ENCODE measurements around the gene ARHGEF19.
A peak's percentile ranks its signal among the peaks of the same experiment; 100 is the strongest.
"Not testable (repeated sequence)": the region's sequence is repeated elsewhere in the genome, so short reads cannot be mapped to it uniquely, and the experiment has no call there.

ARHGEF19 gene

DNA sequence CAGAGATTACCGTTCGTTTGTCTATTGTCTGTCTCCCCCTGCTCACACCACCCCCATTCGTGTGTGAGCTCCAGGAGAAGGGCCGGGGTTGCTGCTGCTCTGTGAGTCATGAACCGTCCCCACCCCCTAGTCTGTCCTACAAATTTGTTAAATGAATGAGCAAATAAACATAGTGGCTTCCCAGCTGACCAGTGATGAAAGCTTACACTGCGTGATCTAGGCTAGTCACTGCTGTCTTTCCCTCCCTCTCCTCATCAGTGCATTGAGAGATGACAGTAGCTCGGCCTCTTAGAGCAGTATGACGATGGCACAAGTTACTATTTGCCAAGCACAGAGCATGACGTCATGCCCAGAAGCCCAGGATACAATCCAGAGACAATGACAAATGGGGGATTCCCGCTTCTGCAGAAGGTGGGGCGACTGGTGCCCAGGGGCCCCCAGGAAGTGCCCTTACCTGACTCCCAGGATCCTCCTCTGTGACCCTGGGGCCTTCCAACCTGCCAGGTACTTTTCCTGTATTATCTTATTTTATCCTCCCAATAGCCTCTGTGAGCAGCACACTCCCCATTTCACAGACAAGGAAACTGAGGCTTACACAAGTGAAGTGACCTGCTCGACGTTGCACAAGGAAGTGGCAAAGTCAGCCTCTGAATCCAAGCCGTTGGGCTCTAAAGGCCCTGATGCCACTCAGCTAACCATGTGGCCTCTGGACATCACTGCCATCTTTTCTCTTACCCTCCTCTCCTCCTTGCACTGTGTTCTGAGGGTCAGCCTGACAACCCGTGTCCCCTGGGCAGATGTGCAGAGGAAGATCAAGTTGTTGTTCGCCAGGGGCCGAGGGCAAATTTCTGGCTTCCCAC, 48.0 kb downstream of the ARHGEF19 start:
- DNase-seq (ENCODE audit: low read depth), result peak; percentile 95

DNA sequence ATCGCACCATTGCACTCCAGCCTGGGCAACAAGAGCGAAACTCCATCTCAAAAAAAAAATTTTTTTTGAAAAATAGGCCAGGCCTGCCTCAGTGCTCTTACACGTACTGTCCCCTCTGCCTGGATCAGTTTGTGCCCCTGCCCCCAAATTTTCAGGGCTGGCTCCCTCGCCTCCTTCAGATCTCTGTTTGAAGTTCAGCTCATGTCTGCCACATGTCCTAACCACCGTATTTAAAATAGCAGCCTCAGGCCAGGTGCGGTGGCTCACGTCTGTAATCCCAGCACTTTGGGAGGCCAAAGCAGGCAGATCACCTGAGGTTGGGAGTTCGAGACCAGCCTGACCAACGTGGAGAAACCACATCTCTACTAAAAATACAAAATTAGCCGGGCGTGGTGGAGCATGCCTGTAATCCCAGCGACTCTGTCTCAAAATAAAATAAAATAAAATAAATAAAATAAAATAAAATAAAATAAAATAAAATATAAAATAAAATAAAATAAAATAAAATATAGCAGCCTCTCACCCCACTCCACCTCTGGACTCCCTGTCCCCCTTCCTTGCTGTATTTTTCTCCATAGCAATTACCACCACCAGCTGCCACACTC, 48.7 kb downstream of the ARHGEF19 start:
- DNase-seq (ENCODE audit: low read depth), result not testable (repeated sequence)

DNA sequence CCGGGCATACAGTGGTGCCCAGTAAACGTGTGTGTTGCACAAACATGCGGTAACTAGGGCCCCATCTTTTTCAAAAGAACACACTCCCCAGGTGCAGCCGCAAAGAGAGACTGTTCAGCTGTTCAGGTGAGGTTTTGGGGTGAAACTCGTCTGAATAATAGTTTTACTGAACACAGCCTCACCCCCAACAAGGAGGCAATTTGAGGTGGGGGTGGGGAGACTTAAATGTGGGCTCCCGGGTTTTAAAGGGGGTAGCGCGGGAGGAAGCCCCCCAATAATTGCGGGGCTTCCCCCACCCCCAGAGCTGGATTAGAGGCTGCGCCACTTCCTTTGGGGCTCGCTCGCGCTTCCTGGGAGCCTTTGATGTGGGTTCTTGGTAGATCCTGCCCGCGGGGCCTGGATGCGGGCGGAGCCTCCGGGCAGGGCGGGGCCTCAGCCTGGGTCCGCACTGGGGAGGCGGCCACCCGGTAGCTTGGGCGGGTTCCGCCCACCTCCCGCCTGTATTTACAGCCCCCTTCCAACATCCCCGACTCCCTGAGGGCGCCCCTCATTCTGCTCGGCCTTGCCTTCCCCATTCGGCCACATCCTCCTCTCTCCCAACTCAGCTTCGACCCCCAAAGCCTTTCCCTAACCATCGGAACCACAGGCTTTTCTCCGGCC, 50.2 kb downstream of the ARHGEF19 start:
- DNase-seq (ENCODE audit: low read depth), result no peak

DNA sequence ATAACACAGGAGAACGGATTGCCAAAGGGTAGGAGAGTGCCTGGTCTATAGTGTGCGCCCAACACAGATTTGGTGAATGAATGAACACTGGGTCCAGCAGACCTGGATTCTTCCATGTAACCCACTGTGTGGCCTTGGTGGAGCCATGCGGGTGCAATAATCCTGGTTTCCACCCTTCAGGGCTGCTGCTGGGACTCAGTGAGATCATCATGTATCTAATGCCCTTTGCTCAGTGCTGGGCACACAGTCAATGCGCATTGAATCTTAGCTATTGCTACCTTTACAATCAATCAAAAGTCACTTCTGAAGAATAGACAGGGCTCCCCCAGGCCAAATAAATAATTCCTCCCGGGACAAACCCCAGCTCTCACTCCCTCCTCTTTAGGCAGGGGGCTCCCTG, 50.7 kb downstream of the ARHGEF19 start:
- DNase-seq (ENCODE audit: low read depth), result no peak

DNA sequence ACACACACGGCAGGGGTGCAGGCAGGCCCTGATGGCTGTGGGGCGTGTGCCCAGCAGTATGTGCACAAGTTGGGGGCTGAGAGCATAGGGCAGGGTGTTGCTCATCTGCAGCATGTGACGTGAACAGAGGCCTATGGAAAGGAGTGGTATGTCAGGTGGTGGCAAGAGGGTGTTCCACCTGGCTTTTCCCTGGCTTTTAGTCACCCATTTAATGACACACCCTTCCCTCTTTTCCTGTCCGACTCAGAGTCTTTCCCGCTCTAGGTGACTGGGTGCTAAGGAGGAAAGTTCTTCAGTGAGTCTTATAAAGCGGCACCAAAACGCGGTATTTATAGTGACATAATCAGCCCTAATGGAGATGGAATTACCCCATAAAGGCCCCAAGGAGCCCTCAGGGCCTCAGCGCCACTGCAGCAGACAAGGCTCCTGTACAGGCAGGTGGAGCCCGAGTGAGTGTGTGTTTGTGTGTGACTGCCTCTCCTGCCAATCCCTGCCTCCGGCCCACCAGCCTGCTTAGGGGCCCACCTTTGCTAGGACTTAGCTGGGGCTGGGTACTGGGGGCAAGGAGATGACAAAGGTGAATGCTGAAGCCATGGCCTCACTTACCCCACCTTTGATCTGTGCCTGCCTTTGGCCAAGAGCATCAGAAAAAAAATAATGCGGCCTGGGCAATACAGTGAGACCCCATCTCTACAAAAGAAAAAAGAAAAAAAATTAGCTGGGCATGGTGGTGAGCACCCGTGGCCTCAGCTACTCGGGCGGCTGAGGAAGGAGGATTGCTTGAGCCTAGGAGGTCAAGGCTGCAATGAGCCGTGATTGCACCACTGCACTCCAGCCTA, 53.2 kb downstream of the ARHGEF19 start:
- no peak for DNase-seq (ENCODE audit: low read depth)

DNA sequence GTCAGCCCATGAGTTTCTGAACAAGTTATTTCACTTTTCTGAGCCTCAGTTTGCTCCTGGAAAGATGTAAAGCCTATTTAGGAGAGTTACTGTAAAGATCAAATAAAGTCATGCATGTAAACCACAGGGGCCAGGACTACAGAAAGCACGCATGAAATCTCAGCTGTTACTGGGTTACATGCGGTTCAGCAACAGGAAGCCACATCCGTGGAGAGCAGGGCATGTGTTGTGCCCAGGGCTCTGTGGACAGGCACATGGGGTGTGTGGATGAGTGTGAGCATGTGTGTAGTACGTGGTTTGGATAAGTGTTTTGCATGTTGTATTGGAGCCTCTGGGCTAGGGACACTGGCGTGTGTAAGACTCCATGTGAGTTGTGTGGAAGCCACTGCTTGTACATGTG, 54.4 kb downstream of the ARHGEF19 start:
- no peak for DNase-seq (ENCODE audit: low read depth)

DNA sequence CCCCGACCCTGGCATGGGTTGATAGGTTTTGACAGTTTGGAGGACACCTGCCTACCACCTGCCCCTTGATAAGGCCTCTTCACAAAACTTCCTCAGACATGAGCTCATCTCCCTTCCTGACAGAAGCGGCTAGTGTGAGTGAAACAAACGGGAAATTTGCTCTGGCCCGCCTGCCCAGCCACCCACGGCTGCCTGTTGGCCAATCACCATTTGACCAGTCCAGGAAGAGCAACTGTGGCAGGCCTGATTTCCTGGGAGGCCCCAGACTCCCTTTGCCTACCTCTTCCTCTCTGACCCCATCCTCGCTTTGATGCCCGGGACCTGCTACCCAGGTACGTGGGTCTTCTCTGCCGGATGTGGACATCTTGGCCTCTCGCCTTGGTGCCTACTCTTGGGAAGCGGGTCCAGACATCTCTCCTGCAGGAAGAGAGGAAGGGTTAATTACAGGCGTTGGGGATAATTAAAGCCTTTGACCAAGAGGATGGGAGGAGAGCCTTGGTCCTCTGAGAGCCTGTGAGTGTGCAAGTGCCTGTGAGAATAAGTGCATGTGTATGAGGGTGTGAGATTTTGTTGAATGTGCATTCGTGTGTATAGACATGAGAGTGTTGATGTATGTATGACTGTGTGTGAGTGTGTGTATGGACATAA, 55.5 kb downstream of the ARHGEF19 start:
- DNase-seq (ENCODE audit: low read depth), result no peak

DNA sequence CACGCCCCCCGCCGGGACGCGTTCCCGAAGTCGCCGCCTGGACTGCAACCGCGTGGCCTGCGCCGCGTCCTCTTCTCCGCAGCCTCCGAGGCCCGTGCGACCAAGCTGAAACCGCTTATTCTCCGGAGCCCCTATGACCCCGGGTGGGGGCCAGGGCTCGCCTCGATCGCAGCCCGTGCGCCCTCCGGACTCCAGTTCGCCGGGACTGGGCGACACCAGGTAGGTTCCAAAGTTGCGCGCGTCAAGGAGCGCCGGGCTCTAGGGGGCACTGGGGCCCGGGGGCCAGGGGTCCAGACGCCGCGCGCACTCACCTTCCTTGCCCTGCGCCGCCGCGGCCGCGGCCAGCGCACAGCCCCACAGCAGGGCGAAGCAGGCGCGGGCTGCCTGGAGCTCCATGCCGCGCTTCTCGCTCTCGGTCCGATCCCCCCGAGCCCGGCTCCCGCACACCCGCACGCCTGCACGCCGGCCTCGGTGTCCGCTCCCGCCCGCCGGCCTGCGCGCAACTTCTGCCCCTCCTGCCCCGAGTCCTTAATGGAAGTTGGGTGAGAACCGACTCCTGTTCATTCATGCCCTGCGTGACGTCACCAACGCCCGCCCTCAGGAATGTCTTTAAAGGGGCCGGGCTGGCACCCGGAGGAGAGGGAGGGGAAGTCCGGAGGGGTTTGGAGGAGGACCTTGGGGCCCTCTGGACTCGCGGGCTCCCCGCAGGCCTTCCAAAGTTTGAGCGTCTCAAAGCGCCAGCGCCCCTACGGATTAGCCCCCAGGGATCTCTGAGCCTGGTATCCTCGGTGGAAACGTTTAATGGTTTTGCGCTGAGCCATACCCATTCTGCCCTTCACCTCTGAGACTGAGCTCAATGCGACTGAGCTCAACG, 56.7 kb downstream of the ARHGEF19 start, which contains the start of gene EPHA2:
Gene EPHA2 (minus strand): TSS at position 533 of the 874 bp plus-strand sequence. CDS start 137 bp downstream, at position 396.
- no peak for DNase-seq (ENCODE audit: low read depth)

DNA sequence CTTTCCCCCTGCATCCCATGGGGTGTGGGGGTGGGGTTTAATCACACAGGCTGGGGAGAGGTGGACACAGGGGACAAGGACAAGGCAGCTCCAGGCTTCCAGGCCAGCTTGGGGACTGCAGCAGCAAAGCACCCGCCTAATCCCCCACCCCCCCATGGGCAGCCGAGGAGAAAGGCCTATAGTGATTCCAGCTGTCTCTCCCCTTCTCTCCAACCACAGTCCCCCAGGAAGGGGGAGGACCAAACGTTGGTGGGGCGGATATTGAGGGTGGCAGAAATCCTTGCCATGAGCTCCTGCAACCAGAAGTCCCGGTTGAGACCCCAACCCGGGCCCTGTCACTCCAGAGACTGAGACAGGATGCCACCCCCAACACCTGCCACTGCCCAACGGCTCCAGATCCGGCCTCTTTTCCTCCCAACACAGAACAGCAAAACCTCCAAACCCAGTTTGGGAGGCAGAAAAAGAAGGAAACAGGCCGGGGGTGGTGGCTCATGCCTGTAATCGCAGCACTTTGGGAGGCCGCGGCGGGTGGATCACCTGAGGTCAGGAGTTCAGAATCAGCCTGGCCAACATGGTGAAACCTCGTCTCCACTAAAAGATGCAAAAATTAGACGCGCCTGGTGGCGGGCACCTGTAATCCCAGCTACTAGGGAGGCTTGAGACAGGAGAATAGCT, 58.3 kb downstream of the ARHGEF19 start:
- DNase-seq (ENCODE audit: low read depth), result no peak

DNA sequence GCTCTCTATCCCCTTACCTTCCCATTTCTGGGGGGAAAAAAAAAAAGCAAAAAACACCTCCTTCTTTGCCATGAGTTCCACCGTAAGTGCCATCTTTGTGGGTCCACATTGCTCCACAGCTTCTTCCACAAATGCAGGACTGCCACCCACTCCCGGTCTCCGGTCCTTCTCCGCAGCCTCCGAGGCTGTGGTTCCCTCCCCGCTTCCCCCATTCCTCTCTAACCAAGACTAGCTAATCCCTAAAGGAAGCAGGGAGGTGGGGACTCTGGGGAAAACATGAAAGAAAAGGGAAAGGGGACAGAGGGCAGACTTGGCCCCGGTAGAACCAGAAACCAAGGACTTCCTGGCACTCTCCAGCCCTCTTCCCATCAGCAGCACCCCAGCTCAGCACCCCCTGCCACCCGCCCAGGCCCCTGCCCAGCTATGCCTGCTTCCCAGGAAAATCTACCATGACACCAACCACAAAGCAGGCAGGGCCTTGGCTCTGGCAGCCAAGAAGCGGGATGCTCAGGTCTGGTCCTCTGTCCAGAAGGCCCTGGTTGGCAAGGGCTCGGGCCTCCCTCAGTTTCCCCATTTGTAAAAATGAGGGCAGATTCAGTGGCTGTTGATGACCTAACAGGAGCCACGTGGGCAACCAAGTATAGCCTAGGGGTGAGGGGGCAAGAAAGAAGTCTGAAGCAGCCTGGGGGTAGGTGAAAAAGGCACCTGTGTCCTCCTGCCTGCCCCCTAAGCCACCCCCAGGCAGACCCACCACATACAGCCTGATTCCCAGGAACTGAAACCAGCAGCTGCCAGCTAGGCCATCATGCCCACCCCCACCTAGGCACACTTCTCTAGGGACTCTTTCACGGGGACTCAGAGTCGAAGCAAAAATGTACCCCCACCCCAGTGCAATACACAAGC, 59.1 kb downstream of the ARHGEF19 start:
- no peak for DNase-seq (ENCODE audit: low read depth)

DNA sequence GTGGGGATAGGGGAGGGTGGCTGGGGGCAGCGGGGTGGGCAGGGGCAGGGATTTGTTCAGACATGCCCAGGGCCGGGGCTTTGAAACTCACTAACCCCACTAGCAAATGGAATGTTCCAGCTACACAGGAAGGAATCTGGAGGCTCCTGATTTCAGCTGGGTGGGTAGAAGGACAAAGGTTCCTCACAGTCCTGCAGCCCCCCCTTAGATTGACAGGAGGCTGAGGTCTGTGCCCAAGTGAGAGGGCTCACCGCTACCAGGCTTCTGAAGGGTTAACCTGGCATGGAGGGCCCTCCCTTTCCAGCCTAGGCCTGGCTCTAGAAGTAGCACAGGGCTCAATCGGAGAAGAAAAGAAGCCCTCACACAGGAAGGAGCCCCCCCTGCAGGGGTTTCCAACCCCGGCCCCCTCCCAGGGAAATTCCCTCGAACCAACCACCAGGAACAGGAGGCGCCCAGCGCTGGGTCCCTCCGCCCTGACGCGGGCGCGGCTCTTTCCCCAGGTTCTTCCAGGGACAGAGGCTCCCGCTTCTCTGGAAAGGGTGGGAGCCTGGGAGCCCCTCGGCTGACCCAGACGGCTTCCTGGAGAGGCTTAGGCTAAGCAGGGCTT, 59.9 kb downstream of the ARHGEF19 start:
- DNase-seq (ENCODE audit: low read depth), result no peak

DNA sequence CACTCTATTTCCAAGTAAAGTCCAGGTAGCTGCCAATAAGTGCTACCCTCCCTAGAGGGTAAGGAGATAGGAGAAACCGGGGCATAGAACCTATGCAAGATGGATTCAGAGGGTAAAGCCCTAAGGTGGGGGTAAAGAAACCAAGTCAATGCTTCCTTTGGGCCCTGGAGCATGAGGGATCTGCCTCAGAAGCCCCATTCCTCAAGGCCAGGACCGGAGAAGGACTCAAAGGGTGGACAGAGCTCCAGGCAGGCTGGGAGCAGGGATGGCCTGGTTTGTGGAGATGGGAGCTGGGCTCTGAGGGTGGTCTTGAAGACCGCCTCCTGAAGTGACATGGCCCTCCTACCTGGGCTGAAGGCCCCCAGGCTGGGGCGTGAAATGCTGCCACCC, 60.5 kb downstream of the ARHGEF19 start:
- no peak for DNase-seq (ENCODE audit: low read depth)

DNA sequence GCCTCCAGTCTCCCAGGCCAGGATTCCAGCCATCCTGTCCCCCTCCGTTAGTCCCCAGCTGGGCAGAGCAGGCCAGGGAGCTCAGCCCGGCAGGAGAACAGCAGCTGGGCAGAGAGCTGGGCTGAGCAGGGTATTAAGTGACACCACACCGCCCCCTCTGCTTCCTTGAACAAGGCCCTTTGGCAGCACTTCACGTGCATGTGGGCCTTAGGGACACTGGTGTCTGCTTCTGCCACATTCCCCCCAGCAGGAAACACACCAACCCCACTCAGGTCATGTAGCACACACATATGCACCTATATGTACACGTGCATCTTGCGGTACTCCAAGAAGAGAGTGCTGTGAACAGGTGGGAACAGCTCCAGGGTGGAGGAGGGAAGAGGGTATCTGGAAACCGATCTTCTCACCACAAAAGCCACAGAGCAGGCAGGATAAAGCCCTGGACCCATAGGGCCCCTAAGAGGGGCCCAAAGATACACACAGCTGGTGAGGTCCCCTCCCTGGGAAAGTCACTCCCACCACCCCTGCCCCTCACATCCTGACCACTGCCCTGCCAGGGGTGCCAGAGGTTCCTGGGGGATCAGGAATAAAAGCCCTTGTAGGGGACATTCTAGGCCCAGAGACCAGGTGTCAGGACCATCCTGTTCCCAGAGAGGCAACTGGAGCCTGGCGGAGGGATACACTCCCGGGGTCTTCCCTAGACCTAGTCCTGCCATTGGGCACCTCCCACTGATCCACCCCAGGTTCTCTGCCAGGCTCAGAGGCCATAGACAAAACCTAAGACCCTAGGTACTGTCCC, 61.1 kb downstream of the ARHGEF19 start:
- DNase-seq (ENCODE audit: low read depth), result no peak

DNA sequence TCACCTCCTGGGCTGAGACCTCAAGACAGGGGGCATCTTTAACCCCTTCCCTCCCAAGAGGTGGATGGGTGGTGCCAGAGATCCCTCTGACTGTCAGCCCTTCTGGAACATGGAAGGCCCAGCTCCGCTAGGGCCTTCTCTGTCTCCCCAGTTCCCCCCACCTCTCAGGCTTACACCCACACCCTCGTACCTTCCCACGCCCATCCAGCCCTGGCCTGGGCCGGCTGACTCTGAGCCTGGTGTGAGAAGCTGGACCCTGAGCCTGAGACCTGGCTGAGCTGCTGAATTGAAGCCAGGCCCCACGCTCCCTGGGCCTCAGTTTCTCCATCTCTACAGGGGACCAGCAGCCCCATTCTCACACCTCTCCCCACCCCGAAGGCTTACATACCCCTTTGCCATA, 61.9 kb downstream of the ARHGEF19 start:
- no peak for DNase-seq (ENCODE audit: low read depth)

DNA sequence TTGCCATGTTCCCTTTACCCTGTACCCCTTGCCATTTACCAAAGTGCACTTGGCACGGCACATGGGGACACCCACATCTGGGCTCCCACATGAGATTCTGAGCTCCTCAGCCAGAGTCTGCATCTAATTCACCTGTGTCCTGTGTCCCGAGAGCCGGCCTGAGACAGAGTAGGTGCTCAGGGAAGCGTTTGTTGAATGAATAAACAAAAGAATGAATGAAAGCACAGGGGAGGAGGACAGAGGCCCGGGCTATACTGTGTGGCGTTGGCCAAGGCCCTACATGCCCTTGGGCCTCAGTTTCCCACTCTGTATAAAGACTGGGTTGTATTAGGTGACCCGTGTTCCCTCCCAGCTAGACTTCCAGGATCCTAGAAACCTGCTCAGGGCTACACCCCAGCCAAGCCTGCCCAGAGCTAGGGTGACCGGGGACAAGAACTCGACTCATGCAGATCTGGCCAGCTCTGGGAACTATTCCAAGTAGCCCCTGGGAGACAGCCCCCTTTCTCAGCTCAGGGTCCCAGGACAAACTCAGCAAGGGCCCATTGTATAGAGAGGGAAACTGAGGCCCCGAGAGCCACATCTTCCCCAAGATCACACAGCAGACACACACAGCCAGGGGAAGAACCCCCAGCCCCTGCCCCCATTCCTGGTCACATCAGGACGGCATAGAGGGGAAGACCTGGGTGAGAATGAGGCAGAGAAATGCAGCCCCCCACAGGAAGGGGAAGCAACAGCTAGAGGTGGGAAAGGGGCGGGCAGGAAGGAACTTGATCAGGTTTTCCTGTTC, 62.6 kb downstream of the ARHGEF19 start:
- DNase-seq (ENCODE audit: low read depth), result no peak

DNA sequence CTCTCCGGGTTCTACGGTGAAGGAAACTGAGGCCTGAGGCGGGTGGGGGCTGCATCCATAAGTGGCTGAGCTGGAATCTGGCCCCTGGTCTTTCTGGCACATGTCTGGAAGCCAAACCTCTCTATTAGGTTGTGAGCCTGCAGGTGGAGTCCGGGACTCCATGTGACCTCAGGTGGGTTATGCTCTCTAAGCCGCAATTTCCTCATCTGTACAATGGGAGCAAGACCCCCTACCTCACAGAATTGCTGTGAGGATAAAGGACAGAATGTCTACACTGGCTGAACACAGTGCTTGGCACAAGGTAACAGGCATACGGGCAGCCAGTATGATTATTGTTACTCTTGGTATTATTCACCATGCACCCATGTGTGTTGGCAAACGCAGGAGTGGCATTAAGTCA, 63.3 kb downstream of the ARHGEF19 start:
- no peak for DNase-seq (ENCODE audit: low read depth)

Measured in non-pigmented ciliary epithelial cell (primary cell).